GM18517 (cell line): ENCODE data around the gene ARHGAP42.
A peak's percentile ranks its signal among the peaks of the same experiment; 100 is the strongest.

Experiments used
- ATAC-seq: cut with Tn5 transposase; IDR thresholded peaks from one replicate; pipeline ENCODE4 v1.9.1; 2021; ENCODE audit warnings: mild to moderate bottlenecking, moderate library complexity; ENCODE audit not compliant: unreplicated experiment

ARHGAP42 gene

GRCh38 chr11:100902454-100903141 is 215.5 kb downstream of the ARHGAP42 start:
- ATAC-seq = no peak

GRCh38 chr11:100903284-100903683 is 216.2 kb downstream of the ARHGAP42 start:
- ATAC-seq = no peak

- no peak for ATAC-seq
These were observed 218.6 kb downstream of the ARHGAP42 start for GRCh38 chr11:100905684-100906083.

- ATAC-seq = peak; percentile 70
These were observed 221.7 kb downstream of the ARHGAP42 start for GRCh38 chr11:100908746-100909145.

- peak; percentile 96 for ATAC-seq
These were observed 223.7 kb downstream of the ARHGAP42 start for GRCh38 chr11:100910808-100911207.

- ATAC-seq = no peak
These were observed 227.5 kb downstream of the ARHGAP42 start for GRCh38 chr11:100914415-100915110.

- ATAC-seq = no peak
These were observed 231.7 kb downstream of the ARHGAP42 start for GRCh38 chr11:100918551-100919500.

GRCh38 chr11:100920593-100920992 is 233.5 kb downstream of the ARHGAP42 start:
- no peak for ATAC-seq

- no peak for ATAC-seq
These were observed 235.0 kb downstream of the ARHGAP42 start for GRCh38 chr11:100922121-100922520.

GRCh38 chr11:100923555-100923954 is 236.5 kb downstream of the ARHGAP42 start:
- ATAC-seq = no peak

GRCh38 chr11:100925935-100926334 is 238.8 kb downstream of the ARHGAP42 start:
- ATAC-seq = peak; percentile 94

- ATAC-seq = no peak
These were observed 240.5 kb downstream of the ARHGAP42 start for GRCh38 chr11:100927579-100927978.

- no peak for ATAC-seq
These were observed 241.3 kb downstream of the ARHGAP42 start for GRCh38 chr11:100928426-100928825.

GRCh38 chr11:100929377-100929776 is 242.3 kb downstream of the ARHGAP42 start:
- ATAC-seq = peak; percentile 63

GRCh38 chr11:100930185-100930778 is 243.2 kb downstream of the ARHGAP42 start:
- no peak for ATAC-seq

- ATAC-seq = peak; percentile 53
These were observed 245.5 kb downstream of the ARHGAP42 start for GRCh38 chr11:100932474-100933100.

GRCh38 chr11:100936781-100937180 is 249.7 kb downstream of the ARHGAP42 start:
- ATAC-seq = no peak

GRCh38 chr11:100939571-100939970 is 252.5 kb downstream of the ARHGAP42 start:
- ATAC-seq = no peak

GRCh38 chr11:100940111-100940510 is 253.0 kb downstream of the ARHGAP42 start:
- no peak for ATAC-seq

GRCh38 chr11:100941033-100941432 is 253.9 kb downstream of the ARHGAP42 start:
- ATAC-seq = no peak
